DND-41 (cell line): ENCODE results near the gene FXYD3.

Source experiments
- ATAC-seq: fragments of 200-7000 bp; cut with Tn5 transposase; 3 replicates; pipeline ENCODE4 v1.9.1; 2021; ENCODE audit warnings: low read depth; ENCODE audit not compliant: insufficient read depth
- DNase-seq: peaks from one replicate; pipeline ENCODE4 v3.0.0-alpha.2; 2020
- H2AFZ ChIP-seq: 2 replicates; pipeline ENCODE4 v1.6.0; 2012; ENCODE audit warnings: low read depth, low read length
- H3K27ac ChIP-seq: 2 replicates; pipeline ENCODE4 v1.5.1; 2012; ENCODE audit warnings: low read length, inconsistent platforms
- H3K27me3 ChIP-seq: fragments of 200-600 bp; sonication (generic); 2 replicates; pipeline ENCODE4 v1.6.0; 2012; ENCODE audit warnings: low read length, mild to moderate bottlenecking, inconsistent platforms; ENCODE audit not compliant: insufficient read depth, poor library complexity
- H3K36me3 ChIP-seq: 2 replicates; pipeline ENCODE4 v1.5.1; 2012; ENCODE audit warnings: low read length, inconsistent platforms; ENCODE audit not compliant: insufficient read depth
- H3K4me1 ChIP-seq: 2 replicates; pipeline ENCODE4 v1.5.1; 2012; ENCODE audit warnings: mild to moderate bottlenecking, low read length; ENCODE audit not compliant: insufficient read depth
- H3K4me2 ChIP-seq: 2 replicates; pipeline ENCODE4 v1.6.0; 2012; ENCODE audit warnings: mild to moderate bottlenecking, moderate library complexity, low read length, inconsistent platforms; ENCODE audit not compliant: insufficient read depth
- H3K4me3 ChIP-seq, 2 experiments: fragments of 200-600 bp in 1 of 2; shearing (Covaris generic) in 1 of 2; 2 replicates each; pipeline ENCODE4 v1.5.1; 2012 to 2016; ENCODE audit warnings: inconsistent platforms in 2 of 2, low read length in 2 of 2, mild to moderate bottlenecking in 2 of 2, low read depth in 1 of 2, moderate library complexity in 1 of 2
- H3K79me2 ChIP-seq: 2 replicates; pipeline ENCODE4 v1.6.0; 2012; ENCODE audit warnings: low read length, inconsistent platforms; ENCODE audit not compliant: insufficient read depth
- H3K9ac ChIP-seq: 2 replicates; pipeline ENCODE4 v1.6.0; 2012; ENCODE audit warnings: low read depth, mild to moderate bottlenecking, inconsistent platforms, low read length, moderate library complexity
- H3K9me3 ChIP-seq: 2 replicates; pipeline ENCODE4 v1.5.1; 2012; ENCODE audit warnings: low read length, moderate library complexity, mild to moderate bottlenecking, inconsistent platforms; ENCODE audit not compliant: insufficient read depth, severe bottlenecking
- H4K20me1 ChIP-seq: 2 replicates; pipeline ENCODE4 v1.6.0; 2012; ENCODE audit warnings: low read length; ENCODE audit not compliant: insufficient read depth
- EZH2 ChIP-seq: IDR thresholded peaks from 3 replicates; pipeline ENCODE4 v1.6.1; 2012; ENCODE audit warnings: borderline replicate concordance, low read depth, mild to moderate bottlenecking, moderate library complexity, low read length, inconsistent platforms; ENCODE audit not compliant: severe bottlenecking
- TF ChIP-seq, protein P1 (sequence below): IDR thresholded peaks from 2 replicates; pipeline ENCODE4 v1.5.1; 2012; ENCODE audit warnings: borderline replicate concordance, low read length, moderate library complexity, mild to moderate bottlenecking; ENCODE audit not compliant: poor library complexity, severe bottlenecking; ENCODE audit errors: extremely low read depth

The FXYD3 gene

DNA sequence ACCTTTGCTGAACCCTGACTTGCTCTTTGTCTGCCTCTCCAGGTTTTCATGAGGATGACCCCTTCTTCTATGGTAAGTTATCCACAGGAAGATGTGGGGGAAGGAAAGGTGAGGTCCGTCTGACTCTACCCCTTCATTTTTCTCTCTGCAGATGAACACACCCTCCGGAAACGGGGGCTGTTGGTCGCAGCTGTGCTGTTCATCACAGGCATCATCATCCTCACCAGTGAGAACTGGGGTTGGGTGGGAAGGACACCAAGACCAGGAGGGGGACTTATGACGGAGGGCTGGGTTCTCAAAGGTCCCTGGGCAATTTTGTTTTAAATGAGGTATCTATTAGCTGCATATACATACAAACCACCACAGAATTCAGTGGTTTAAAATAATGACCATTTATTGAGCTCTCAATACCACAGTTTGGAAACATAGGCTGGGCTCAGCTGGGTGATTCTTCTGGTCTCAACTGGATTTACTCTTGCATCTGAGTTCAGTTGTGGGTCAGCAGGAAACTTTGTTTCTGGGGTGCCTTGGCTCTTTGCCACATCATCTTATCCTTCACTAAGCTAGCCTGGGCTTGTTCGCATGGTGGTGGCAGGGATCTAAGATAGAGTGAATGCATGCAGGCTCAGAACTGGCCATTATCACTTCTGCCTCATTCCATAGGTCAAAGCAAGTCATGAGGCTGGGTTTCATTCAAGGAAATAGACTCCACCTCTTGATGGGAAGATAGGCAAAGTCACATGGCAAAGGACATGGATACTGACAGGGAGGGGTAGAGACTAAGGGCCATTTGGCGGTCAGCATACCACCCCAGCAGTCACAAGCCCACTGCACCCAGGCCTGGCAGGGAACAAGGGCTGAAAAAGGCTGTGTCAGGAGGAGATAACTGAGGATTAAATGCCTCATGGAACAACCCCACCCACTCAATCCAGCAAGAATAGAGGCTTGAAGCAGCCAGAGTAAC, 50.8 kb downstream of the FXYD3 start:
- H3K4me1 ChIP-seq: no peaks in the 10 kb centered on the region
- ATAC-seq (no peak), DNase-seq (no peak)
- no peak overlapping the region for H3K9ac ChIP-seq
- H3K9me3 ChIP-seq: peaks cover 4% of the 10 kb centered on the region
- no peak overlapping the region for H3K4me3 ChIP-seq
- no peaks in the 10 kb centered on the region for H3K27me3 ChIP-seq
- no peaks in the 10 kb centered on the region for H3K79me2 ChIP-seq
- H2AFZ ChIP-seq: no peak overlapping the region
- TF ChIP-seq, protein P1, sequence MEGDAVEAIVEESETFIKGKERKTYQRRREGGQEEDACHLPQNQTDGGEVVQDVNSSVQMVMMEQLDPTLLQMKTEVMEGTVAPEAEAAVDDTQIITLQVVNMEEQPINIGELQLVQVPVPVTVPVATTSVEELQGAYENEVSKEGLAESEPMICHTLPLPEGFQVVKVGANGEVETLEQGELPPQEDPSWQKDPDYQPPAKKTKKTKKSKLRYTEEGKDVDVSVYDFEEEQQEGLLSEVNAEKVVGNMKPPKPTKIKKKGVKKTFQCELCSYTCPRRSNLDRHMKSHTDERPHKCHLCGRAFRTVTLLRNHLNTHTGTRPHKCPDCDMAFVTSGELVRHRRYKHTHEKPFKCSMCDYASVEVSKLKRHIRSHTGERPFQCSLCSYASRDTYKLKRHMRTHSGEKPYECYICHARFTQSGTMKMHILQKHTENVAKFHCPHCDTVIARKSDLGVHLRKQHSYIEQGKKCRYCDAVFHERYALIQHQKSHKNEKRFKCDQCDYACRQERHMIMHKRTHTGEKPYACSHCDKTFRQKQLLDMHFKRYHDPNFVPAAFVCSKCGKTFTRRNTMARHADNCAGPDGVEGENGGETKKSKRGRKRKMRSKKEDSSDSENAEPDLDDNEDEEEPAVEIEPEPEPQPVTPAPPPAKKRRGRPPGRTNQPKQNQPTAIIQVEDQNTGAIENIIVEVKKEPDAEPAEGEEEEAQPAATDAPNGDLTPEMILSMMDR: no peak
- no peak for TF ChIP-seq EZH2
- no peaks in the 10 kb centered on the region for H4K20me1 ChIP-seq
- H3K27ac ChIP-seq: no peak overlapping the region
- H3K4me2 ChIP-seq: no peak overlapping the region
- peaks cover 69% of the 10 kb centered on the region for H3K36me3 ChIP-seq

- Histone ChIP-seq H3K4me1 (no peaks in the 10 kb centered on the region), H3K79me2 (no peaks in the 10 kb centered on the region), H3K4me2 (no peak overlapping the region), H3K36me3 (peaks cover 58% of the 10 kb centered on the region), H3K4me3 (no peak overlapping the region), H3K27me3 (no peaks in the 10 kb centered on the region), H4K20me1 (no peaks in the 10 kb centered on the region), H3K9ac (no peak overlapping the region), H2AFZ (no peak overlapping the region), H3K27ac (no peak overlapping the region), H3K9me3 (peaks cover 2% of the 10 kb centered on the region)
- no peak for ATAC-seq
- TF ChIP-seq, protein P1: no peak
- no peak for TF ChIP-seq EZH2
- no peak for DNase-seq
These were observed 51.9 kb downstream of the FXYD3 start for GRCh38 chr19:35167251-35168119.

DNA sequence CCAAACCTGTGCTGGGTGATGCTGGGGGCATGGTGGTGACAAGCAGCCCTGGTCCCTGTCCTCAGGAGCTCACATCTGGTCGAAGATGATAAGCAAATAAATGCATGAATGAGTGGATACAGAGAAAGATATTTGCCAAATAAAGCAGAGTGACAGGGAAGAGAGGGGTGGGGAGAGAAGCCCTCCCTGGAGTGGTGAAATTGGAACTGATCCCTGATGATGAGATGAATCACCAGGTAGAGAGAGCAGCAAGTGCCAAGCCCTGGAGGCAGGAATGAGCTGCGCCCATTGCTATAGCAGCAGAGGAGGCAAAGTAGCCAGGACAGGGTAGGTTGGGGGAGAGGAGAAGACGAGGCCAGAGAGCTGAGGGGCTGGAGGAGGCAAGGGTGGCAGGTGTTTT, 52.6 kb downstream of the FXYD3 start:
- no peak for DNase-seq
- Histone ChIP-seq H3K9me3 (no peaks in the 10 kb centered on the region), H3K27ac (no peak overlapping the region), H3K9ac (no peak overlapping the region), H3K36me3 (peaks cover 51% of the 10 kb centered on the region), H3K79me2 (no peaks in the 10 kb centered on the region), H4K20me1 (no peaks in the 10 kb centered on the region), H3K4me1 (no peaks in the 10 kb centered on the region), H2AFZ (no peak overlapping the region), H3K4me3 (no peak overlapping the region), H3K27me3 (no peaks in the 10 kb centered on the region), H3K4me2 (no peak overlapping the region)
- TF ChIP-seq EZH2: no peak
- TF ChIP-seq, protein P1: no peak
- ATAC-seq: no peak
